NK-92 (cell line): Measurements from ENCODE around the gene TBL2.
"Not testable (repeated sequence)": the region's sequence is repeated elsewhere in the genome, so short reads cannot be mapped to it uniquely, and the experiment has no call there.

Experiments
- DNase-seq: peaks from one replicate; lab custom pipeline; 2025; ENCODE audit not compliant: unreplicated experiment; lab: John Stamatoyannopoulos, UW

Gene TBL2, protein sequence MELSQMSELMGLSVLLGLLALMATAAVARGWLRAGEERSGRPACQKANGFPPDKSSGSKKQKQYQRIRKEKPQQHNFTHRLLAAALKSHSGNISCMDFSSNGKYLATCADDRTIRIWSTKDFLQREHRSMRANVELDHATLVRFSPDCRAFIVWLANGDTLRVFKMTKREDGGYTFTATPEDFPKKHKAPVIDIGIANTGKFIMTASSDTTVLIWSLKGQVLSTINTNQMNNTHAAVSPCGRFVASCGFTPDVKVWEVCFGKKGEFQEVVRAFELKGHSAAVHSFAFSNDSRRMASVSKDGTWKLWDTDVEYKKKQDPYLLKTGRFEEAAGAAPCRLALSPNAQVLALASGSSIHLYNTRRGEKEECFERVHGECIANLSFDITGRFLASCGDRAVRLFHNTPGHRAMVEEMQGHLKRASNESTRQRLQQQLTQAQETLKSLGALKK

DNA sequence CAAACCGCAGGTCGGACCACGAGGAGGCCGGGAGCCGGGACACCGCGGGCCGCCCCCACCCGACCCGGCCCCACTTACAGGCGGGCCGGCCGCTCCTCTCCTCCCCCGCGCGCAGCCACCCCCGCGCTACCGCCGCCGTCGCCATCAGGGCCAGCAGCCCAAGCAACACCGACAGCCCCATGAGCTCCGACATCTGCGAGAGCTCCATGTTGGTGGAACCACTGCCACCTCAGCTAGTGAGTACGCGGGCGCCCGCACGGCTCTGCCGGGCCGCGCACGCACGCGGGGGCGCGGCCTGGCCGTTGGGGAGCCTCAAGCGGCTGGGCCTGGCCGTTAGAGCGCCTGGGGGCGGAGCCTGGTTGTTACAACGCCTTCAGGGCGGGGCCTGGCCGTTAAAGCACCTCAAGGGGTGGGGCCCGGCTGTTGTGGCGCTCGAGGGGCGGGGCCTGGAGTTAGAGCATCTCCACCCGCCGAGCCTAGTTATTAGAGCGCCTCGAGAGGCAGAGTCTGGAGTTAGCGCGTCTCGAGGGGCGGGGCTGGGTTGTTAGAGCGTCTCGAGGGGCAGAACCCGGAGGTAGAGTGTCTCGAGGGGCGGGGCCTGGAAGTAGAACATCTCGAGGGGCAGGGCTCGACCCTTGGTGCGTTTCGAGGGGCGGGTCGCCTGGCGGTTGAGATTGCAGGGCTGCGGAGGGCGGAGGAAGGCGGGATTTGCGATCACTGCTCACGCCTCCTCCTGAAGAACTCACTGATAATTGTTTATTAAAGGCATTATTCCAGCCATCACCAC, at the start of gene TBL2:
Gene TBL2 (minus strand): TSS at position 238 of the 787 bp plus-strand sequence. CDS start 30 bp downstream, at position 208.
- peak; percentile 99 for DNase-seq

DNA sequence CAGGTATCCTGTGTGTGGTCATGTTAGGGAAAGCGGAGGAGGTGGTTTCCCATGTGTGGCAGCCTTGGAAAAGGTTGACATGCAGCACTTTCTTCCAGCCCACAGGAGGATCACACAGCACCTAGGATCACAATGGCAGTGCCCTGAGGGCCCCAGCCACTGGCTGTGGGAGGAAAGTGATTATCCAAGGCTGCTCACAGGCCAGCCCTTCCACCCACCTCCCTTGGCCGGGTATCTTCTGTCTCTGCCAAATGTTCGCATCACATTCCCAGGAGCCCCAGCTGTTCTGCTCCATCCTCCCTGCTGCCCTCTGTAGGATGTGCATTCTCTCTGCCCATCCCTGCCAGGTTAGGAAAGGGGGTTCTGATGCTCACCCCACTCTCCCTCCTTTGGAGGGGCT, 48.4 kb upstream of the TBL2 start:
- DNase-seq: no peak

DNA sequence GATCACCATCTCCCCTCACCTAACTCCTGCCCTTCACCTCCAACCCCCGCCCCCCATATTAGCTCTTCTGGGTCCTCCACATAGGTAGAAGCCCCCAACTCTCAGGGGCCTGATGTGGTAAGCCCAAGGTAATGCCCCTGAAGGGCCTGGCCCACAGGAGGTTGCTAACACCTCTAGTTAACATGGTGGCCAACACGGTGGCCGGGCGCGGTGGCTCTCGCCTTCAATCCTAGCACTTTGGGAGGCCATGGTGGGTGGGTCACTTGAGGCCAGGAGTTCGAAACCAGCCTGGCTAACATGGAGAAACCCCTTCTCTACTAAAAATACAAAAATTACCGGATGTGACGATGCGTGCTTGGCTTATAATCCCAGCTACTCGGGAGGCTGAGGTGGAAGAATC, 46.9 kb upstream of the TBL2 start:
- DNase-seq: no peak

DNA sequence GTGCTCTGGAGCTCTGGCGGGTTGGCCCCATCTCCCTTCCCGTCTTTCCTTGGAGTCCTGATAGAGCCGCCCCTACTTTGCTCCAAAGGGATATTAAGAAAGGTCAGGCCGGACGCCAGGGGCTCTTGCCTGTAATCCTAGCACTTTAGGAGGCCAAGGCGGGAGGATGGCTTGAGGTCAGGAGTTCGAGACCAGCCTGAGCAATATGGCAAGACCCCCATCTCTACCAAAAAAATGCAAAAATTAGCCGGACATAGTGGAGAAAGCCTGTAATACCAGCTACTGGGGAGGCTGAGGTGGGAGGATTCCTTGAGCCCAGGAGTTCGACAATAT, 46.3 kb upstream of the TBL2 start:
- DNase-seq: no peak

DNA sequence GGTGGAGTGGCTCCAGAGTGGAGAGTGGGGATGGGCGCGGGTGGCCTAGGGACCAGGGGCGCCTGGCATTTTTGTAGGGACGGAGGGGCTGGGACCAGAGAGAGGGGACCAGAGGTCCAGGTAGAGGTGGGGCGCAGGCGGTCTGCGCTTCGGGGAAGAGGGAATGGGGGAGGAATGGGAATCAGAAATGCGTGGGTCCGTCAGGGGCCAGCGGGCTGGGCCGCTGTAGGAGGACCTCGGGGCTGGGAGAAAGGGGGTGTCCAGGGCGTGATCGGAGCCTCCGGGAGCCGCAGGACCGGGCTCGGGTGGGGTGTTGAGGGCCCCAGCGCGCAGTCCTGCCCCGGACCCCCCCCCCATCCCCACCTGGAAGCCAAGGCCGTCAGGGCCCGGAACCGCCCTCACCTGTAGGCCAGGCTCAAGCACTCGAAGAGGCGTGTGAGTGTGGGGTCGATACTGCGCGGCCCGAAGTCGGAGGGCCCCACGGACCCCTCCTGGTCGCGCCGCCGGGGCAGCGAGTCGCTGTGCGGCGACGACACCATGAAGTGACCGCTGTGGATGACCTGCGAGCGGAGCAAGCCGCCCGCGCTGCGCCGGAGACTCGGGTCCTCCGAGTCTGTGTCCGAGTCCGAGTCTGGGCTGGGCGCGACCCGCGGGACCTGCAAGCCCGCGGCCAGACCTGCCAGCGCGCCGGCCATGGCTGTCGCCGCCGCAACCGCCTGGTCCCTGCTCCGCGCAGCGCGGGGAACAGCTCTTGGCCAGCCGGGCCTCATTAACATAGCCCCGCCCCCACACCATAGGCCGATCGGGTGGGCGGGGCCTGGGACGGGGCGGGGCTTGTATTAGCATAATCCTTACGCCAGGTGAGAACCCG, 45.7 kb upstream of the TBL2 start, which contains the start of gene MLXIPL:
Gene MLXIPL (minus strand): TSS at position 725 of the 871 bp plus-strand sequence. CDS start 30 bp downstream, at position 695.
- DNase-seq: no peak

DNA sequence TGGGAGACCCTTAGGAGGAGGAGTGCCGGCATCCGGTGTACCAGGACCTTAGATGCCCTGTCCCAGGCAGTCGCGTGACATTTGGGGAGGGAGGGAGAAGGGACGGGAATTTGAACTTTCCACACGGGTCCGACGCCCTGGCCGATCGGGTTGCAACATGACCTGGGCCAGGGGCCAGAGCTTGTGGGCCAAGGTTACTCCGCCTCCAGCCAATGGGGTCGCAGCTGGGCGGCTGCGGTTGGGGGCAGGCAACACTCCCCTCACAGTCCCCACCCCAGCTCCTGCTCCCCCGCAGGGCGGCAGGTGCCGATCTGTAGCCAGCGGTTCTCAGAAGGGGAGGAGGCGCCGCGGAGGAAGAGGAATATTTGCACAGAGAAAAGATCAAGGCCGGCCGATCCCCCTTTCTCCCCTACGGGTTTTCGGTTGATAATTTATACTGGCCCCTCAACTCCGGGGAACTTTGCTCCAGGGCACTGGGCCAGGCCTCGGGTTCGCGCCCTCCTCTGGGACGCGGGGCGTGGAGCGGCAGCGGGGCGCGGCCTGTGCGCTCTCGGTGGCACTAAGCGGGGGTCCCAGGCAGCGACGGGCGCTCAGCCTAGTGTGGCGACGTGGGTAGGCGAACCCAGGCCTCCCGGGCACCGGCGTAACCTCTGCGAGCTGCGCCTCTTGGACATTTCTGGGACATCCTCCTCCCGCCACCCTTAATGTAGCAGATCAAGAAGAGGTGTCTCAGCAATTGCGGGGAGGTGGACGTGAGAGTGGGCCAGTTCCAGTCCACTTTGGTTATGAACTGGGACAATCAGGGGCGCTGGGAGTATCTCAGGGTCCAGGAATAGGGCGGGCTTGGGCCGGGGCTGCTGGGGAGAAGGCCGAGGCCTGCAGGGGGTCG, 44.8 kb upstream of the TBL2 start:
- DNase-seq: no peak

DNA sequence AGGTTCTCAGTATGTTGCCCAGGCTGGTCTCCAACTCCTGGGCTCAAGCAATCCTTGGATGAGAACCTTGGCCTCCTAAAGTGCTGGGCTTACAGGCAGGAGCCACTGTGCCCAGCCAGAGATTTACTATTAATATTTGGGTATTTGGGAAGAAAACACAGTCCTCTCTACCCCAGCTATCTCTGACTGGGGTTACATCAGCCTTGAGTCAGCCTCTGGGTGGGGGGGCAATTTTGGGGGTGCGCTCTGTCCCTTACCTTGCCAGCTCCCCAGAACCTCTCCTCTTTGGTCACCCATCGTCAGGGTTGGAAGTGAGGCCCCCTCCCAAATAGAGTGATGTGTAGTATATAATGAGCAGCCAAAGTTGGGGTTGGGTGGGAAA, 44.1 kb upstream of the TBL2 start:
- DNase-seq: no peak

DNA sequence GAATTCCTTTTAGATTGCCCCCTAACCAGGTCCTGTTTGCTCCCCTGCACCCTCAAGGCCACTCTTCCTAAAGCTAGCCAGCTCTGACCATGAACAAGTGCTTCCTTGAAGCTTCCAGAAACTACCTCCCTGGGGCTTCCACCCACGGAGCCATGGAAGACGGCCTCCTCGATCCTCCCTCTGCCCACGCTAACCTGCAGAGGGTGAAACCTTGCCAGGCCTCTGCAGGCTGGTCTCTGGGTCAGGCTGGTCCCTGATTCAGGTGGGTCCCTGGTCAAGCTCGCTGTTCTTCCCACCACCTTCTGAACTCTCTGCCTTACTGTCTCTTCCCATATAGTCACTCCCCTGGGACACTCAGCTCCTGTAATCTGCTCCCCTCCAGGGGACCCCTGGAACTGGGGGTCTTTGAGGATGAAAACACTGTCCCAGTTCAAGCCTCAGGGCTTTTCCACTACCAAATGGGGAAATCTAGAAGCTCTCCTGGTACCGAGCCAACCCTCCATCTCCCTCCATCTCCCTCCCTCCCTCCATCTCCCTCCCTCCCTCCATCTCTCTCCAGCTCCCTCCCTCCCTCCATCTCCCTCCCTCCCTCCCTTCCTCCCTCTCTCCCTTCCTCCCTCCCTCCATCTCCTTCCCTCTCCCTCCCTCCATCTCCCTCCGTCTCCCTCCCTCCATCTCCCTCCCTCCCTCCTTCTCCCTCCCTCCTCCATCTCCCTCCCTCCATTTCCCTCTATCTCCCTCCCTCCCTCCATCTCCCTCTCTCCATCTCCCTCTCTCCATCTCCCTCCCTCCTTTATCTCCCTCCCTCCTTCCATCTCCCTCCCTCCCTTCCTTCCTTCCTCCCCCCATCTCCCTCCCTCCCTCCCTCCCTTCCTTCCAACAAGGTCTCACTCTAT, 43.0 kb upstream of the TBL2 start:
- DNase-seq: no peak

DNA sequence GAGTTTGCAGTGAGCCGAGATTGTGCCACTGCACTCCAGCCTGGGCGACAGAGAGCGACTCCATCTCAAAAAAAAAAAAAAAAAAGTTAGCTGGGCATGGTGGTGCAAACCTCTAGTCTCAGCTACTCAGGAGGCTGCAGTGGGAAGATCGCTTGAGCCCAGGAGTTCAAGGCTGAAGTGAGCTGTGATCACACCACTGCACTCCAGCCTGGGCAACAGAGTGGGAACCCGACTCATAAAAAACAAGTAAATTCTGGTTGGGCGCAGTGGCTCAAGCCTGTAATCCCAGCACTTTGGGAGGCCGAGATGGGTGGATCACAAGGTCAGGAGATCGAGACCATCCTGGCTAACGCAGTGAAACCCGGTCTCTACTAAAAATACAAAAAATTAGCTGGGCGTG, 41.0 kb upstream of the TBL2 start:
- DNase-seq: not testable (repeated sequence)

DNA sequence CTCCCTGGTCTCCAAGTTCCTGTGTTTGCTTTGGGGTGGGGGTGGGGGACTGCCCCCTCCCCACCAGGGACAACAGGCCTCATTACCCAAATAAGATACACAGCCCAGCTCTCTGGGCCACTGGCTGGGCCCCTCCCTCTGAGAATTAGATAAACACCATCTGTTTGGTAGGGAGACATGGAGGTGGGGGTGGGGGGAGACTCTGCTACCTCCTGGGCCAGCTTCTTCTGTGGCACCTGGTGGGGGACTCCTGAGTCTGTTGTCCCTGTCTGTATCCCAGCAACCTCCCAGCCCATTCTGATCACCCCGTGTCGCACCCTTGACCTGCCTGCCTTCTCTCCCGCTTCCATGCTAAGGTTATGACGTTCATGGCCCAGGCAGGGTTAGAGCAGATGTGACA, 40.2 kb upstream of the TBL2 start:
- no peak for DNase-seq

DNA sequence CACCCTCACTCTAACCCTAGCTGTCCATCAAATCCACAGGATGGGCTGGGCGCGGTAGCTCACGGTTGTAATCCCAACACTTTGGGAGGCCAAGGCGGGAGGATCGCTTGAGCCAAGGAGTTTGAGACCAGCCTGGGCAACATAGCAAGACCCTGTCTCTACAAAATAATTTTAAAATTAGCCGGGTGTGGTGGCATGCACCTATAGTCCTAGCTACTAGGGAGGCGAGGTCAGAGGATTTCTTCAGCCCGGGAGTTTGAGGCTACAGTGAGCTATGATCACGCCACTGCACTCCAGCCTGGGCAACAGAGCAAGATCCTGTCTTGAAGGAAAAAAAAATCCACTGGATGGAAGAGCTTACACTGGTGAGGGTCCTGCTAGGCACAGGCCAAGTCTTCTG, 39.1 kb upstream of the TBL2 start:
- not testable (repeated sequence) for DNase-seq

DNA sequence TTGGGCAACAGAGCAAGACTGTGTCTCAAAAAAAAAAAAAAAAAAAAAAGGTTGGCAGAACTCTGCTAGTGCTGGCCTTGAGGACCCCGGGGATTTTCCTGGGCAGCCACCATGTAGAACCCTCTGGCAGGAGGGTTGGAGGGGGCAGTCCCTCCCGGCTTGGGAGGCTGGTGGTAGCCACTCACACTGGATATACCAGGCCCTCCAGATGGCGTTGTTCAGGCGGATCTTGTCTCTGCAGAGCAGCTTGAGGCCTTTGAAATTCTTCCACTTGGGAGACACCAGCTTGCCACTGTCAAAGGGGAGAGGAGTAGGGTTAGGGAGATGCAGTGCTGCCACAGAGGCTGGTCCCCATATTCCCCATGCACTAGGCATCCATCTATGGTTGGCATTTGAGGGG, 37.5 kb upstream of the TBL2 start:
- DNase-seq: no peak

DNA sequence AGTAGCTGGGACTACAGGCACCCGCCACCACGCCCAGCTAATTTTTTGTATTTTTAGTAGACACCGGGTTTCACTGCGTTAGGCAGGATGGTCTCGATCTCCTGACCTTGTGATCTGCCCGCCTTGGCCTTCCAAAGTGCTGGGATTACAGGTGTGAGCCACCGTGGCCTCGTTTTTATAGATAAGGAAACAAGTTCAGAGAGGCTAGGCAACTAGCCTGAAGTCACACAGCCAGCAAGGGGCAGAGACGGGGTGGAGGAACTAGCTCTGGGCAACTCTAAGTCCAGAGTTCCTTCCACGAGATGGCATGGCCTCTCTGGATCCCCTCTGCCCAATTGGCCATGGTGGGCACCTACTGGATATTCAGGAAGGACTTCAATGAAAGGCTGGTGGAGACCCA, 36.6 kb upstream of the TBL2 start:
- DNase-seq: not testable (repeated sequence)

DNA sequence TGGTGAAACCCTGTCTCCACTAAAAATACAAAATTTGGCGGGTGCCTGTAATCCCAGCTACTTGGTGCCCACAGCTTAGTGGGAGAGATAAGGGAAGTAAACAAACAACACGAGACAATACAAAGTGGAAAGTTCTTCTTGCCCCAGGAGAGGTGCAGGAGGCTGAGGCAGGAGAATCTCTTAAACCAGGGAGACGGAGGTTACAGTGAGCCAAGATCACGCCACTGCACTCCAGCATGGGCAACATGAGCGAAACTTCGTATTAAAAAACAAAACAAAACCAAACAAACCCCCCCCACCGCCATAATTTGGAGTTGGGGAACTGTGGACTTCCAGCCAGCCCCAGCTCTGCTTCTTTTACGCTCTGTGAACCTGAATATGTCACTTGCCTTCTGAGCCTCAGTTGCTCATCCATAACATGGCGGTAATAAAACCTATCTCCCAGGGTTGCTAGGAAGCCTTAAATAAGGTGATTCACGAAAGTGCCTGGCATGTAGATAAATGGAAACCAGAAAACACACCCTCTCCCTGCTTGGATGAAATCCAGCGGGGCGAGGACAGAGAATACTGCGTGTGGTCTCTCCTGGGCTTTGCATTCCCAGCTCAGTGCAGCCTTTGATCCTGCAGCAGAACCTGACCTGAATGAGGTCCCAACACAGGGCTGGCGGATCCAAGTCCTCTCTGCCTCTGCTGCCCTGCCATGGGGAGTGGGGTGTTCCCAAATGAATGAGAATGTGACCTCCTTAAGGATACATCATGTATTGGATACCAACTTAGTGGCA, 35.8 kb upstream of the TBL2 start:
- DNase-seq: no peak

DNA sequence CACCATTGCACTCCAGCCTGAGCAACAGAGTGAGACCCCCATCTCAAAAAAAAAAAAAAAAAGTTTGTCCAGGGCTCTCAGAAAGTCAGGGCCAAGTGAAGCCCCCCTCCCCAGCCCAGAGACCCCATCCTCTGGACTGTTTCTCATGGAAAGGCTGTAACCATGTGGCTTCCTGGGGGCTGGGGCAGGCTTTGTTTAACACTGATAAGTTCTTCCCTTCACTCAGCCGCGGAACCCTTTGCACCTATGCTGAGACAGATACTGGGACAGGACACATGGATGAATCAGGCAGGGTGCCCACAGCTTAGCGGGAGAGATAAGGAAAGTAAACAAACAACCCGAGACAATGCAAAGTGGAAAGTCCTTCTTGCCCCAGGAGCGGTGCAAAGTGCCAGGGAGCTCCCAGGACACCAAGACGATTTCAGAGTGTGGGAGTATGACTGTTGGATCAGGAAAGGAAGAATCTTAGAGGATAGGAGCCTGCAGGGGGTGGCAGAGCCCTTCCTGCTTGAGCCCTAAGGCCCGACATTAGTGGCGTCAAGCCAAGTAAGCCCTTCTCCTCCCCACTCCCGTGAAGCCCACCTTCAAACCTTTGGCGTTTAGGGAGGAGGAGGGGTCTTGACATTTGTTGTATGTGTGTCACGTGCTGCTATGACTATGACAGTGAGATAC, 34.4 kb upstream of the TBL2 start:
- no peak for DNase-seq

DNA sequence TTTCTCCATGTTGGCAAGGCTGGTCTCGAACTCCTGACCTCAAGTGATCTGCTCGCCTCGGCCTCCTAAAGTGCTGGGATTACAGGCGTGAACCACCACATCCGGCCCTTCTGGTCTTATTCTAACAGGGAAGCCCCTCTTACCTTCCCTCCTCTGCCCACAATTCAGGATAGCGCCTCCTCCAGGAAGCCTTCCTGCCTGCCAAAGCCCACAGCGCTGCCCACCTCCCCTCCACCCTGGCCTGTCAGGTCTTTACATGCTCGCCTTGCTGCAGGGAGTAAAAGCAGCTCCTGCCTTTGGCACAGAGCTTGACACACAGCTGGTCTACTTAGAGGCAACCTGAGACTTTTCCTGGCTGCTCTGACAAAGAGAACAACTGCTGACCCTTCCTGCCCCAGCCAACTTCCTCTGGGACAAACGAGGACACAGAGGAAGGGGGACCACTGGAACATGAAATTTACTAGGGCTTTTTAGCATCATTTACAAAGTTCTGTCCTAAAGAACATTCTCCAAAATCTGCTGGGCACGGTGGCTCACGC, 32.7 kb upstream of the TBL2 start:
- DNase-seq: no peak

DNA sequence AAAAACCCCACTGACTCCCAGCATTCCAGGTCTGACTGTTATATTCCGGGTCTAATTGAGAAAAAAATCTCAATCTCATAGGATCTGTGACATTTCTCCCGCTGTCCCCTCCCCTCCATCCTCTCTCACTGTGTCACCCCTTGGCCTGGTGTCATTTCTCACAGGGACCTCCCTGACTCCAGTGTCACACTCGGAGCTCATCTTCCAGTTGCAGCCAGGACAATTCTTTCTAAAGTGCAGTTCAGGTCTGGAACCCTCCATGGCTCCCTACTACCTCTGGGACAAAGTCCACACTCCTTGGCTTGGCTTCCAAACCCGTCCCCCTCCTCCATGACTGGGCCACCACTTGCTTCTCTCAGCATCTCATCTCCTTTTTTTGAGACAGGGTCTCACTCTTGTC, 31.7 kb upstream of the TBL2 start:
- DNase-seq: no peak

DNA sequence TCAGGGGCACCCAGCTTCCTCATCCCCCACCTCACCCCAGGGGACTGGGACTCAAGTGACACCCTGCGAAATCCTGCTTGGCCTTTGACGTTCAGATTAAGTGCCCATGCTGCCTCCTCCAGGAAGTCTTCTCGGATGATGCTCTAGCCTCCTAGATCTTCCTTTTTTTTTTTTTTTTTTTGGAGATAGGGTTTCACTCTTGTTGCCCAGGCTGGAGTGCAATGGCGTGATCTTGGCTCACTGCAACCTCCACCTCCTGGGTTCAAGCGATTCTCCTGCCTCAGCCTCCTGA, 29.3 kb upstream of the TBL2 start:
- DNase-seq: not testable (repeated sequence)
